ENCODE data around the gene OXSM. TPM values are rescaled to one million over a fixed set of nuclear protein-coding genes. Genes with fewer than 3 reads are reported as not detected.

Gene OXSM
- 9.0 and 10.3 TPM in 2 replicates for total RNA-seq

GRCh38 chr3:25789596-25790556, at the start of gene OXSM:
Gene OXSM (plus strand): TSS chr3:25790090. CDS start chr3:25791021, 931 bp downstream.

GRCh38 chr3:25782938-25783660, 6.8 kb upstream of the OXSM start, which contains the start of gene NGLY1:
Gene NGLY1 (minus strand): TSS chr3:25783443. CDS start chr3:25783390, 53 bp downstream.

Other genes with a start within 250 kb of the OXSM start
- gene TOP2B, start 125.2 kb upstream of the OXSM start, total RNA-seq: 69.1 and 113 TPM in 2 replicates
- gene NGLY1, start 6.6 kb upstream of the OXSM start, total RNA-seq: 22.4 and 30.5 TPM in 2 replicates